WTC11 (cell line): ENCODE measurements around the gene EAPP.
"Not testable (repeated sequence)": the region's sequence is repeated elsewhere in the genome, so short reads cannot be mapped to it uniquely, and the experiment has no call there.

ENCODE experiments used
- CTCF ChIP-seq: fragments of 200-600 bp; IDR thresholded peaks from 2 replicates; pipeline ENCODE4 v1.8.0; 2022; ENCODE audit warnings: antibody characterized with exemption
- FOXP1 ChIP-seq: sonication (generic); formaldehyde crosslinking; IDR thresholded peaks from 2 replicates; pipeline ENCODE4 v1.8.0; 2022; ENCODE audit warnings: missing genetic modification reagents, mild to moderate bottlenecking, moderate library complexity, borderline replicate concordance
- GTF2I ChIP-seq: fragments of 250-450 bp; sonication (Bioruptor Pico); conservative IDR thresholded peaks from 2 replicates; pipeline ENCODE4 v1.4.0; 2021; ENCODE audit warnings: mild to moderate bottlenecking
- IRF2 ChIP-seq: sonication (generic); formaldehyde crosslinking; IDR thresholded peaks from 2 replicates; pipeline ENCODE4 v1.8.0; 2022; ENCODE audit warnings: low read depth, missing genetic modification reagents, borderline replicate concordance
- JUN ChIP-seq: sonication (generic); formaldehyde crosslinking; IDR thresholded peaks from 2 replicates; pipeline ENCODE4 v1.8.0; 2023; ENCODE audit warnings: mild to moderate bottlenecking, missing genetic modification reagents
- SP1 ChIP-seq: sonication (generic); formaldehyde crosslinking; conservative IDR thresholded peaks from 2 replicates; pipeline ENCODE4 v1.8.1; 2022; ENCODE audit warnings: missing genetic modification reagents
- ZNF138 ChIP-seq: sonication (generic); formaldehyde crosslinking; conservative IDR thresholded peaks from 2 replicates; pipeline ENCODE4 v1.8.1; 2022; ENCODE audit warnings: mild to moderate bottlenecking, moderate library complexity, missing genetic modification reagents

- TF ChIP-seq CTCF; GTF2I (CRISPR knock-in tag); JUN (CRISPR knock-in tag); SP1 (CRISPR knock-in tag); FOXP1; IRF2 (CRISPR knock-in tag); ZNF138 (CRISPR knock-in tag): not testable (repeated sequence)
Measured at GRCh38 chr14:34476036-34476435, 63.5 kb downstream of the EAPP start.
